ENCODE results near the gene SERINC3.
A peak's percentile ranks its signal among the peaks of the same experiment; 100 is the strongest.

- TF ChIP-seq POLR2A (IDR thresholded peaks at IDR 0.05) (no peak), CTCF (IDR thresholded peaks at IDR 0.05) (peak; percentile 32 to 55 (median 44))
Observed at GRCh38 chr20:44537993-44538392, 16.1 kb upstream of the SERINC3 start.
